Suprapubic skin (tissue), 4 donors: ENCODE measurements around the gene HLA-DPB1. TPM values are rescaled to one million over a fixed set of nuclear protein-coding genes. Genes with fewer than 3 reads are reported as not detected.

Source experiments
- DNase-seq, 2 donors: peaks; one replicate each; pipeline ENCODE4 v3.0.0-alpha.2; 2019; ENCODE audit warnings: low spot score in 2 of 2
- H3K27ac ChIP-seq: fragments of 200-600 bp; sonication (generic); one replicate; pipeline ENCODE4 v1.5.1; 2019
- H3K27me3 ChIP-seq: fragments of 200-600 bp; sonication (generic); one replicate; pipeline ENCODE4 v1.5.1; 2019
- H3K36me3 ChIP-seq: fragments of 200-600 bp; sonication (generic); one replicate; pipeline ENCODE4 v1.5.1; 2019
- H3K4me1 ChIP-seq: fragments of 200-600 bp; sonication (generic); one replicate; pipeline ENCODE4 v1.5.1; 2019
- H3K4me3 ChIP-seq: fragments of 200-600 bp; sonication (generic); one replicate; pipeline ENCODE4 v1.5.1; 2019; ENCODE audit warnings: mild to moderate bottlenecking
- H3K9me3 ChIP-seq: fragments of 200-600 bp; sonication (generic); one replicate; pipeline ENCODE4 v1.5.1; 2019
- EP300 ChIP-seq: sonication (generic); formaldehyde crosslinking; IDR thresholded peaks from one replicate; pipeline ENCODE4 v1.6.1; 2017; ENCODE audit warnings: antibody characterized with exemption
- POLR2A ChIP-seq, 2 donors: fragments of 450-650 bp; IDR thresholded peaks; one replicate each; pipeline ENCODE4 v1.6.1; 2017; ENCODE audit warnings: antibody characterized with exemption in 2 of 2, mild to moderate bottlenecking in 2 of 2, moderate library complexity in 2 of 2
- POLR2AphosphoS5 ChIP-seq, 3 donors: sonication (generic); formaldehyde crosslinking; IDR thresholded peaks; one replicate each; pipeline ENCODE4 v1.6.1; 2017; ENCODE audit warnings: antibody characterized with exemption in 3 of 3
- WGBS: methylation state at CpG from one replicate; pipeline ENCODE4 v1.1.5; 2018; 5-methylcytosine and 5-hydroxymethylcytosine counted together
- total RNA-seq, 4 donors: library from RNA; depleted of rRNA; stranded (reverse); fragments of >200 nt; gene quantifications; one replicate each; pipeline ENCODE4 v1.1.0, GENCODE V29; 2016
- TF ChIP-seq, protein P1 (sequence below), 2 donors: fragments of 200-600 bp in 1 of 2; fragments of 450-650 bp in 1 of 2; sonication (generic) in 1 of 2; IDR thresholded peaks; one replicate each; pipeline ENCODE4 v1.5.1; 2016 to 2019; ENCODE audit warnings: antibody characterized with exemption in 2 of 2, mild to moderate bottlenecking in 1 of 2, moderate library complexity in 1 of 2

HLA-DPB1 gene
- total RNA-seq, 4 donors from 2014 or later, result 23.7 to 76.6 (median 51.7) TPM

DNA sequence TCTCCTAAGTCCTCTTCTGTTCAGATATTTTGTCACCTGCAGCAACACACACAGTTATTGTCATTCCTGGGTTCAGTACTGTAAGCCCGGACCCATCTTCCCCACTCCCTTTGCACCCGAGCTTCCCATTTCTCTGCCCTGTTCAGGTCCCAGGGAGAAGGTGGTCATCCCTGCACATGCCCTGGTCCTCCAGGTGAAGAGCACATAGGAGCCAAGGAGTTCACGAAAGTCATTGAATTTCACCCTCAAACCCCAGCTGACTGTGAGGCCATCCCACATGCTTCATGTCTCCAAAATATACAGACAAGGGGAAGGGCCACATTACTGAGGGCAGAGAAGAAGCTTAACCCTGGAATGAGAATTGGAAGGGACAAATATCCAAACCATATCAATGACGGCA lies 10.5 kb upstream of the HLA-DPB1 start:
- H3K27ac ChIP-seq, result no peak overlapping the region
- H3K4me1 ChIP-seq, result no peaks in the 10 kb centered on the region
- no peak for DNase-seq
- H3K27me3 ChIP-seq, result no peaks in the 10 kb centered on the region
- no peaks in the 10 kb centered on the region for H3K9me3 ChIP-seq
- H3K36me3 ChIP-seq, result peaks cover 11% of the 10 kb centered on the region
- no peak for TF ChIP-seq POLR2A (IDR thresholded peaks at IDR 0.05)
- TF ChIP-seq, protein P1, sequence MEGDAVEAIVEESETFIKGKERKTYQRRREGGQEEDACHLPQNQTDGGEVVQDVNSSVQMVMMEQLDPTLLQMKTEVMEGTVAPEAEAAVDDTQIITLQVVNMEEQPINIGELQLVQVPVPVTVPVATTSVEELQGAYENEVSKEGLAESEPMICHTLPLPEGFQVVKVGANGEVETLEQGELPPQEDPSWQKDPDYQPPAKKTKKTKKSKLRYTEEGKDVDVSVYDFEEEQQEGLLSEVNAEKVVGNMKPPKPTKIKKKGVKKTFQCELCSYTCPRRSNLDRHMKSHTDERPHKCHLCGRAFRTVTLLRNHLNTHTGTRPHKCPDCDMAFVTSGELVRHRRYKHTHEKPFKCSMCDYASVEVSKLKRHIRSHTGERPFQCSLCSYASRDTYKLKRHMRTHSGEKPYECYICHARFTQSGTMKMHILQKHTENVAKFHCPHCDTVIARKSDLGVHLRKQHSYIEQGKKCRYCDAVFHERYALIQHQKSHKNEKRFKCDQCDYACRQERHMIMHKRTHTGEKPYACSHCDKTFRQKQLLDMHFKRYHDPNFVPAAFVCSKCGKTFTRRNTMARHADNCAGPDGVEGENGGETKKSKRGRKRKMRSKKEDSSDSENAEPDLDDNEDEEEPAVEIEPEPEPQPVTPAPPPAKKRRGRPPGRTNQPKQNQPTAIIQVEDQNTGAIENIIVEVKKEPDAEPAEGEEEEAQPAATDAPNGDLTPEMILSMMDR (IDR thresholded peaks at IDR 0.05), result no peak
- no peak for TF ChIP-seq EP300
- no peak for TF ChIP-seq POLR2AphosphoS5 (IDR thresholded peaks at IDR 0.05)
- WGBS, result 40% methylated on average over 4 of the region's 4 CpGs
- H3K4me3 ChIP-seq, result no peak overlapping the region

DNA sequence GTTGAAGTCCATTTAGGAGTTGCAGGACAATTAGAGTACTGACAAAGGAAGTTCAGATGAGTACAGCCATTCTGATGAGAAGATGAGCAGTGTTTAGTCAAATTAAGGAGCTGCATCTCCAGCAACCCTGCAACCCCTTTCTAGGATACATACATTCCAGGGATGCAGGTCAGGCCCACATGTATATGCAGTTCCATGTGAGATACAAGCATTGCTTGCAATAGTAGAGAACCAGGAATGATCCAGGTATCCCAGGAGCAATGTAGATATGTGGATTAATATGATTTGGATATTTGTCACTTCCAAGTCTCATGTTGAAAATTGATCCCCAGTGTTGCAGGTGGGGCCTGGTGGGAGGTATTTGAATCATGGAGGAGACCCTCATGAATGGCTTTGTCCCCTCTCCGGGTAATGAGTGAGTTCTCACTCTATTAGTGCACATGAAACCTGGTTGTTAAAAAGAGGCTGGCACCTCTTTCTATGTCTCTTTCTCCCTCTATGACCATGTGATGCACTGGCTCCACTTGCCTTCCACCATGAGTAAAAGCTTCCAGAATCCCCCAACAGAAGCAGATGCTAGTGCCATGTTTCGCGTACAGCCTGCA lies 8.8 kb upstream of the HLA-DPB1 start:
- Histone ChIP-seq H3K4me3 (no peak overlapping the region), H3K9me3 (no peaks in the 10 kb centered on the region)

DNA sequence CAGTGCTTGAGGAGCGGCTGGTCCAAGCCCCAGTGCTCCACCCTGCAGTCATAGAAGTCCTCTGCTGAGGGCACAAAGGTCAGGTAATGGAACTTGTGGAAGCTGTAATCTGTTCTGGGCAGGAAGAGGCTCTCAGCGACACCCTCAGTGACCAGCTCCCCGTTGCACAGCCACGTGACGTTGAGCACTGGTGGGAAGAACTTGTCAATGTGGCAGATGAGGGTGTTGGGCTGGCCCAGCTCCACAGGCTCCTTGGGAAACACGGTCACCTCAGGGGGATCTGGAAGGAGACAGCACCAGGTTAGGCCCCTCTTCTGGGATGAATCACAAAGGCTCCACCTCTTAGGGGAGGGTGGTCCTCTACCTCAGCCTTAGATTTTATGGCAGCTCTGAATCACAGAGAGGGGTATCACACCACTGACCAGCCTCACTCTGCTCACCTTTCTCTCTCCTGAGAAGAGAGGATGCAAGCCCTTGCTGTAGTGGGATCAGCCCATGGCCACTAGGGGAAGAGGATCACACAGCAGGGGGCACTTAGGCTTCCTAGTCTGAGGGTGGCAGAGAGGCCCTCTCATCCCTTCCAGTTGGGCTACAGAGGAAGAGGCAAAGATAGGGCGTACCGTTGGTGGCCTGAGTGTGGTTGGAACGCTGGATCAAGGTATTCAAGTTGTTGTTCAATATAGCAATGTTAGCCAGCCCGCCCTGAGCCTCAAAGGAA lies 6.6 kb upstream of the HLA-DPB1 start:
- Histone ChIP-seq H3K36me3 (peaks cover 11% of the 10 kb centered on the region), H3K4me3 (no peak overlapping the region), H3K9me3 (no peaks in the 10 kb centered on the region), H3K27ac (no peak overlapping the region), H3K27me3 (no peaks in the 10 kb centered on the region), H3K4me1 (no peaks in the 10 kb centered on the region)
- WGBS, result 43% methylated on average over 9 of the region's 10 CpGs
- TF ChIP-seq POLR2AphosphoS5 (IDR thresholded peaks at IDR 0.05) (no peak), POLR2A (IDR thresholded peaks at IDR 0.05) (no peak)
- TF ChIP-seq, protein P1 (IDR thresholded peaks at IDR 0.05), result no peak
- DNase-seq, result no peak

More for the DNA sequence above, 8.8 kb upstream of the HLA-DPB1 start:
- no peak for DNase-seq
- Histone ChIP-seq H3K27ac (no peak overlapping the region), H3K36me3 (peaks cover 11% of the 10 kb centered on the region), H3K4me1 (no peaks in the 10 kb centered on the region), H3K27me3 (no peaks in the 10 kb centered on the region)
- TF ChIP-seq EP300 (no peak), POLR2AphosphoS5 (IDR thresholded peaks at IDR 0.05) (no peak), POLR2A (IDR thresholded peaks at IDR 0.05) (no peak)
- TF ChIP-seq, protein P1 (IDR thresholded peaks at IDR 0.05), result no peak
- WGBS, result 0% methylated on average over 3 of the region's 3 CpGs

DNA sequence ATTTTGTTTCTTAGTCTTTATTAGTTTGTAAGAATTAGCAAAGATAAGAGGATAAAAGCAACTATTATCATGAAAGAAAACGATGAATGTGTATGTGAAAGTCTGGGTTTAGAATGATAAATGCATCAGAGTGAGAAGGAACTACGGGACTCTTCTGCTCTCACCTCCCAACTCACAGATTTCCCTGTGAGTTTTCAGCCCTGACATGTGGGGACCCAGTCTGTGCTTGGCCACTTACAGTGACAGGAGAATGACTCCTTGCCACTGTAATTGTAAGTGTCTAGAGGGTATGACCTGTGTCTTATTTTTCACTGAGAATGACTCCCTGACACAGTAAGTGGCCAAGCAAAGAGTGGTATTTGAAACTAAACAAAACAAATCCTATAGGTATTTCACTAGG lies 4.9 kb upstream of the HLA-DPB1 start:
- peaks cover 11% of the 10 kb centered on the region for H3K36me3 ChIP-seq
- no peak overlapping the region for H3K4me3 ChIP-seq
- H3K27ac ChIP-seq, result no peak overlapping the region
- H3K27me3 ChIP-seq, result no peaks in the 10 kb centered on the region
- TF ChIP-seq, protein P1 (IDR thresholded peaks at IDR 0.05), result no peak
- TF ChIP-seq EP300 (no peak), POLR2A (IDR thresholded peaks at IDR 0.05) (no peak), POLR2AphosphoS5 (IDR thresholded peaks at IDR 0.05) (no peak)
- DNase-seq, result no peak
- no peaks in the 10 kb centered on the region for H3K9me3 ChIP-seq
- no peaks in the 10 kb centered on the region for H3K4me1 ChIP-seq
- WGBS, result 0% methylated on average over 2 of the region's 2 CpGs

DNA sequence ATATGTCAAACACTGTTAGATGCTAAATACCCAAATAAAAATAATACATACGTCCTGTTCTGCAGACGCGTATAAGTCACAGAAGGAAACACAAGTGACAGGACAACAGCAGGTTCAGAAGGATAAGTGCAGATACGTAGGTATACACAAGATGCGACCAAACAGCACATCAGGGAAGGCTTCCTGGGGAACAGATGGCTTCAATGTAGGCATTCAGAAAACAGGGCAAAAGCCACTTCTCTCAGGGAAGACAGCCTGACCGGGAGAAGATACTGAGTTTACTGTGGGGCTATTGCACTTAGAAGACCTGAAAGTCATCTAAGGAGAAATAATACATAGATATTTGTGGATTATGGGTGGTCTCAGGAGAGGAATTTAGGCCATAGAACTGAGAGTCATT lies 4.2 kb upstream of the HLA-DPB1 start:
- no peaks in the 10 kb centered on the region for H3K4me1 ChIP-seq
- H3K9me3 ChIP-seq, result no peaks in the 10 kb centered on the region
- H3K27me3 ChIP-seq, result no peaks in the 10 kb centered on the region
- 64% methylated on average over 6 of the region's 6 CpGs for WGBS
- peaks cover 11% of the 10 kb centered on the region for H3K36me3 ChIP-seq
- DNase-seq, result no peak
- TF ChIP-seq, protein P1 (IDR thresholded peaks at IDR 0.05), result no peak
- TF ChIP-seq POLR2A (IDR thresholded peaks at IDR 0.05) (no peak), POLR2AphosphoS5 (IDR thresholded peaks at IDR 0.05) (no peak), EP300 (no peak)
- peak overlapping the region; percentile 19 for H3K4me3 ChIP-seq
- H3K27ac ChIP-seq, result no peak overlapping the region
